NOMO-1 treated with dmso at 0.1 percent for 144 hours (cell line): ENCODE data around the gene SLC5A9.
A peak's percentile ranks its signal among the peaks of the same experiment; 100 is the strongest.
"Not testable (repeated sequence)": the region's sequence is repeated elsewhere in the genome, so short reads cannot be mapped to it uniquely, and the experiment has no call there.

Experiments
- DNase-seq: peaks from one replicate; lab custom pipeline; 2025; ENCODE audit not compliant: unreplicated experiment; lab: John Stamatoyannopoulos, UW

SLC5A9 gene

GRCh38 chr1:48236716-48237470 lies 14.4 kb downstream of the SLC5A9 start:
- DNase-seq, result no peak

- DNase-seq, result no peak
These were observed 19.7 kb downstream of the SLC5A9 start for GRCh38 chr1:48242141-48242736.

DNA sequence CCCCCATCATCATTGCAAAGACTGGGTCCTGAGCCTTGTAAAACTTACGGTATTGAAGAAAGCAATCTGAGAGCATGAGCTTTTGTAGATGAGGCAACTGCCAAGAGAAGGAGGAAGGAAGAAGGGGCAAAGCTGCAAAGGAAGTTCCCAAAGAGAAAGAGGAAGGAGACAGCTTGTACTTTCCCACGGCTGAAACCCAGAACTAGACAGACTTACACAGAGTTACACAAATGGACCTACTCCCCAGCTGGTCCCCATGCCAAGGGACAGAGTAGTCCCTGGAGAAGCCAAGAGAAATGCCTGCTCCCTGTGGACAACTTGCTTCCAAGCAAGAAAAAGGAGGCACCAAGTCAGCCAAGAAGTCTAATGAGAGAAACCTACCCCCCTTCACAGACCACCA lies 22.6 kb downstream of the SLC5A9 start:
- peak; percentile 76 for DNase-seq

GRCh38 chr1:48246727-48247126 lies 24.2 kb downstream of the SLC5A9 start:
- no peak for DNase-seq

DNA sequence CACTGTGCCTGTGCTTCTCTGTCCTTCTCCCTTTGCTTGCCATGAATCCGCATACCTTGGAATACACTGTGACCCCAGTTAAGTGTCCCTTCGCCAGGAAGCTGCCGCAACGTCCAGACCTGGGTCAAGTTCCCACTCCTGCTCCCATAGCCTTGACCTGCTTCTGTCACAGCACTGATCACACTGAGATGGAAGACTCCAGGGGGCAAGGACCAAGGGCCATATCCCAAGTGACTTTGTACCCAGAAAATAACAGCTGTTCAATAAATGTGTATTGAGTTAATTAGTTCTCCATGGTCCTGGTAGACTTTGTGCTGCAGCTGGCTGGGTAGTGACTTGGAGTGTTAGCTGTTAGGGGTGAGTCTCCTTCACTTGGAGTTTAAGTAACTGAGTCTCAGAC lies 25.8 kb downstream of the SLC5A9 start:
- no peak for DNase-seq

GRCh38 chr1:48249868-48250267 lies 27.4 kb downstream of the SLC5A9 start:
- no peak for DNase-seq

DNA sequence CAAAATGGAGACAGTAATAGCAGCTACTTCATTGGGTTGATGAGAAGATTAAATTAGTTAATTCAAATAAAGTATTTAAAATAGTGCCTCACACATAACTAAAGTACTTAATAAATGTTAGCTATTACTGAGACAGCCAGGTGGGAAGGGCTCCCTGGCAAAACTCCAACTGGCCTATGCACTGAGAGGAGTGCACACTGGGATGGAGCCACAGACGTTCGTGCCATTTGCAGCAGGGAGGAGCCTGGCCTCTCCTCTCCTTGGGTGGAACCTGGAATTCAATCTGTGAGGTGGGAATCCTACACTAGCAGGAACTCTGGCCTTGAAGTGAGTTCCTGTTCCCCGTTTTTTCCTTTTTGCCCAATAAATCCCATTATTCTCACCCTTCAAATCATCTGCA lies 28.1 kb downstream of the SLC5A9 start:
- DNase-seq, result no peak

GRCh38 chr1:48251323-48251722 lies 28.8 kb downstream of the SLC5A9 start:
- DNase-seq, result no peak

- no peak for DNase-seq
These were observed 29.3 kb downstream of the SLC5A9 start for GRCh38 chr1:48251821-48252220.

GRCh38 chr1:48254254-48254653 lies 31.7 kb downstream of the SLC5A9 start:
- DNase-seq, result no peak

DNA sequence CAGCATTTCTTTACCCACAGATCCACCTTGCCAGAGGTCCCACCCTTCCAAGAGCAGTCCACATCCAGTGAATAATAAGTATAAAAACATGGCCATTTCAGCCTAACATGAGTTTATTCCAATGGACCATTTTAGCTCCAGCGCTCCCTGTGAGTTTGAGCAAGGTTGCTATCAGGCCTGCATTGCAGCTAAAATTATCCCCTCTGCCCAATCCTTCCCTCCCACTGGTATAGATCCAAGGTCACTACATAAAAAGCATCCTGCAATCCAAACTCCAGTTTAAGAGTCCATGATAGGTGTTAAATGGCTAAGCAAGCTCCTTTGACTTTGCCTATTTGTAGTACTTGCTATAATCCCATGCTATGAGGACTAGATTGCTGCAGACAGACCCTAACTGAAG lies 35.6 kb downstream of the SLC5A9 start:
- no peak for DNase-seq

DNA sequence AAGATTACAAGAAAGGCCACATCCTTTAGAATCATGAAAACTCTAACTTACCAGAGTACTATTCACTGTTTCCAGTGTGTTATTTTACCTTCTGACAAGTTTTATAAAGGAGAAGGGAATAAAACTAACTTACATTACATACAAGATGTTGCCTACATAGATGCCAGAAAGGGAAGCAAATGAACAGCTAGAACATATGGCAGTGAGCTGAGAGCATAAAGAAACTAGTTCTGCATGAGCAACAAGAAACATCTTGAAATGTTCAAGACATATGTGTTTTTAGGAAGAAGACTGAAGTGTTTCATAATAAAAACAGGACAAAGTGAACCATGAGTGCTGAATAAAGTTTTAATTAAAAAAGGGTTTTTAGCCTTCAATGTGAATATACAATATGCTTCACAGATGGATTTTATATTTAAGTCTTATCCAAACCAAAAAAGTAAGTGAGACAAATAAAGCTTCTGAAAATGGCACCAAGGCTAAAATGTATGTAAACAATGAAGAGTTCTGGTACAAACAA lies 39.4 kb downstream of the SLC5A9 start:
- no peak for DNase-seq

- DNase-seq, result no peak
These were observed 40.5 kb downstream of the SLC5A9 start for GRCh38 chr1:48263041-48263440.

- no peak for DNase-seq
These were observed 44.1 kb downstream of the SLC5A9 start for GRCh38 chr1:48266576-48266975.

- DNase-seq, result not testable (repeated sequence)
These were observed 54.9 kb downstream of the SLC5A9 start for GRCh38 chr1:48277437-48277836.

DNA sequence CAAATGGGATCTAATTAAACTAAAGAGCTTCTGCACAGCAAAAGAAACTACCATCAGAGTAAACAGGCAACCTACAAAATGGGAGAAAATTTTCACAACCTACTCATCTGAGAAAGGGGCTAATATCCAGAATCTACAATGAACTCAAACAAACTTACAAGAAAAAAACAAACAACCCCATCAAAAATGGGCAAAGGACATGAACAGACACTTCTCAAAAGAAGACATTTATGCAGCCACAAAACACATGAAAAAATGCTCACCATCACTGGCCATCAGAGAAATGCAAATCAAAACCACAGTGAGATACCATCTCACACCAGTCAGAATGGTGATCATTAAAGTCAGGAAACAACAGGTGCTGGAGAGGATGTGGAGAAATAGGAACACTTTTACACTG lies 59.8 kb downstream of the SLC5A9 start:
- not testable (repeated sequence) for DNase-seq

GRCh38 chr1:48284696-48285420 lies 62.3 kb downstream of the SLC5A9 start:
- DNase-seq, result not testable (repeated sequence)

GRCh38 chr1:48285525-48285924 lies 63.0 kb downstream of the SLC5A9 start:
- DNase-seq, result no peak

- no peak for DNase-seq
These were observed 68.9 kb downstream of the SLC5A9 start for GRCh38 chr1:48291421-48291820.

DNA sequence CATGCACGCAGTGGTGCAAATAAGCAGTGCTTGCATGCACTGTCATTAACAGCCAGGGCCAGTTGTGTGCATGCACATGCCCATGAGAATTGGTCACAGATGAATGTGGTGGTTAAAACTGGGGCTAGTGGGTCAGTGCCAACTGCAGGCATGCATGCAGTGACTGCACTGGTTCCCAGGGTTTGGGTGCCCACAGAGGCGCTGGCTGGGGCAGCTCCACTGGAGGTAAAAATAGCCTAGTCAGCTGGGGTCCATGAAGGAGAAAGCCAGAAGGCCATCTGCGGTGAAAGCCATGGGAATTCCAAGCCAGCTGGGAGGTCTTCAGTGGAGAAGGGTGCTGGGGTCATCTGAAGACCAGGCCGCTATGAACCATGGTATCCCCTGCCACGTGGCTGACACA lies 70.2 kb downstream of the SLC5A9 start:
- no peak for DNase-seq

- DNase-seq, result not testable (repeated sequence)
These were observed 71.6 kb downstream of the SLC5A9 start for GRCh38 chr1:48294094-48294493.

DNA sequence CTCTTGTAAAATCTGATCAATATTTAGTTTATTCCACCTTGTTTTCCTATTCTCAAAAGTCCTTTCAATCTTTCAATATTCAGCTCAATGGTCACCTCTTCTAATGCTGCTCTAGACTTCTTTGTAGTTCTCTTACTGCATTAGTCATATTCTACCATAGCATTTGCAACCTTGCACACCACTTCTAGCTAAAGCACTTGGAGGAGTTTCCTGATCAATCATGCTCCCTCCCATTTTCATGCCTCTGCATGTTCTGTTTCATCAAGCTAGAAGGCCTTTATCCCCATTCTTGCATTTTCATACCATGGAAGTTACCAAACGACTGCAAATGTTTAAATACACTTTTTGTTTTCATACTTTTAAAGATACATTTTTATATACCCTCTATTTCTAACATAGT lies 72.1 kb downstream of the SLC5A9 start:
- no peak for DNase-seq
